Ovary (tissue), 3 donors: ENCODE data around the gene GRIK3.

Experiments
- CTCF ChIP-seq, 3 donors: fragments of 450-650 bp in 2 of 3; fragments of 200-600 bp in 1 of 3; IDR thresholded peaks; one replicate each; pipeline versions ENCODE4 v1.5.1 to v1.8.0; 2016 to 2022; ENCODE audit warnings: antibody characterized with exemption in 3 of 3, mild to moderate bottlenecking in 1 of 3
- POLR2A ChIP-seq: fragments of 450-650 bp; IDR thresholded peaks from one replicate; pipeline ENCODE4 v1.6.1; 2017; ENCODE audit warnings: antibody characterized with exemption, mild to moderate bottlenecking, moderate library complexity
- donor health status: DM: no; HTN: no; CAD: no.

GRCh38 chr1:37037690-37038089, 3.4 kb upstream of the GRIK3 start:
- no peak for TF ChIP-seq CTCF (IDR thresholded peaks at IDR 0.05)
- no peak for TF ChIP-seq POLR2A
